Activated CD4-positive, CD25-positive, alpha-beta regulatory T cell treated with anti-CD3 and anti-CD28 coated beads, Interleukin-2, amount 50 U/mL, for 16 hours (primary cell): Measurements from ENCODE around the gene TBKBP1.
"Not testable (repeated sequence)": the region's sequence is repeated elsewhere in the genome, so short reads cannot be mapped to it uniquely, and the experiment has no call there.

Experiments
- DNase-seq: peaks from one replicate; pipeline ENCODE4 v3.0.0-alpha.2; 2020; ENCODE audit warnings: low read depth, low spot score

TBKBP1 gene

DNA sequence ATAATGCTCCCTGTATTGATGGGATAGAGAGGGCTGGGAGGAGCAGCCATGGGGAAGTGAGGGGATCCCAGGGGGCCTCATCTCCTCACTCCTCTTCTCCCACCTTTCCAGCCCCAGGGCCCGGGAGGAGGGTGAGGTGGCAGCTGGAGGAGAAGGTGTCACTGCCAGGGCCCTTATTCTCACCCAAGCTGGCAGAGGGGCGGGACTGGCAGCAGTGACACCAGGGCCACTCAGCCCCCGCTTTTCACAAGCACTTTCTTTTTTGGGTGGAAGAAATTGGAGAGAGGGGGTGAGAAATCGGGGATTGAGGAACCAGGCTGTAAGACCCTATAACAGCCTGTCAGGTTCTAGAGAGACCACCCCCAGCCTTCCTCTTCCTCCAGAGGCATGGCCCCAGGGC is 36.7 kb downstream of the TBKBP1 start:
- DNase-seq: no peak

GRCh38 chr17:47731396-47731795 is 37.4 kb downstream of the TBKBP1 start:
- no peak for DNase-seq

DNA sequence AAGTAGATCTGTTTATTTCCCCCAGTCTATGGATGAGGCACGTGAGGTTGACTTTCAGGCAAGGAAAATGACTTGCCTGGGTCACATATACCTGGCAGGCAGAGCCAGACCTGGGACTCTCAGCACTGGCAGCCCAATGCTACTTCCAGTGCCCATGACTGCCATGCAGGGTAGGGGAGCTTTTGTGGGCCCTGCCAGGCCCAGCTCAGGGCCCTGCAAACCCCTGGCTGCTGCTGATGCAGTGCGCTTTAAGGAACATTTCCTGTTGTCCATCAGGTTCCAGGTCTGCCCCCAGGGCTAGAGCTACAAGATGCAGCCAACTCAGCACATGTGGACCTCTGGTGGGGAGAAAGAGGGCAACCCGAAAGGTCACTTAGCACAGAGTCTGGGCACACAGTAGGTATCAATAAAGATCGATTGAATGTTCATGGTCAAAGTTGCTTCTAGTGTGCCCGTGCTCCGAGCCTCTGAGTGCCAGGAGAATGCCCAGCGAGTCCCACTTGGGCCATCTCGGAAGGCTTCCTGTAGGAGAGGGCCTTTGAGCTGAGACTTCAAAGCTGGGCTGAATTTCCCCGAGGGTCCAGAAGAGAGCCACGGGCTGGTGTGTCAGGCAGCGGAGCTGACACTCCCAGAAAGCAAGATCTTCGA is 38.6 kb downstream of the TBKBP1 start:
- DNase-seq: no peak

- DNase-seq: peak; percentile 78
These were observed 39.2 kb downstream of the TBKBP1 start, which contains the start of gene TBX21 for GRCh38 chr17:47733047-47733673. TSS of gene TBX21 (plus strand) at chr17:47733236. CDS start at chr17:47733455, 219 bp downstream.

DNA sequence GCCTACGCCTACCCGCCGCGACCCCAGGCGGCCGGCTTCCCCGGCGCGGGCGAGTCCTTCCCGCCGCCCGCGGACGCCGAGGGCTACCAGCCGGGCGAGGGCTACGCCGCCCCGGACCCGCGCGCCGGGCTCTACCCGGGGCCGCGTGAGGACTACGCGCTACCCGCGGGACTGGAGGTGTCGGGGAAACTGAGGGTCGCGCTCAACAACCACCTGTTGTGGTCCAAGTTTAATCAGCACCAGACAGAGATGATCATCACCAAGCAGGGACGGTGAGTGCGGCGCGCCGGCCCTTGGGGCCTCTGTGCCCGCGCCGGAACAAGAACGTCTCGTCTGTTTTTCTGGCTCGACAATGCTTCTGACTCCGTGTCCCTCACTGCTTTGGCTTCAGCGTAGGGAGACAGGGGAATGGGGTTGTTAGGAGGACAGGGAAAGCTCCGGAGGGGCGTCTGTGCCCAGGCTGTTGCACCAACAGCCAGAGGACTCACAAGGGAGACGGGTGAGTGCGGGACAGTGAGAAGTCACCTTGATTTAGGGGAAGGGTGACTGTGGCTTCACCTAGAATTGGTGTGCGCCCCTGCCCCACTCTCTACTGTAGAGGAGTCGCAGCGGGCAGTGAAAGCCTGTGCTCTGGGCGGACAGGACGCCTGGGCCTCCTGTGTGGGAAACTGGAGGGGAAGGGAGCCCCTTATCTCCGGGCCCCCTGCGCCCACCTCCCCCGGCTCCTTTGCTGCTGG is 39.9 kb downstream of the TBKBP1 start:
- no peak for DNase-seq

DNA sequence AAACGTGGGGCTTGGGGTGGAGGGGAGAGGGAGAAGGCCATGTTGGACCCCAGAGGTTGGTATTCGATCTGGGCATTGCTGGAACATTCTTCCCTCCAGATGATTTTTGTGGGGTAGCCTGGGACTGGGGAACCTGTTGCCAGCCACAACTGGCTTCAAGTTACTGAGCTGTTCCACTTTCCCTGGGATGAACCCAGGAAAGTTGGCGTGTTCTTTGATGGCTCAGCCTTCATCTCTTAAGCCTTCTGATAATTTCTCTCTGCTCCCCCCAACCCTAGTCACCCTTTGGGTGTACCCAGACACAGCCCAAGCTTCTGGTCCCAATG is 41.1 kb downstream of the TBKBP1 start:
- DNase-seq: no peak

GRCh38 chr17:47735536-47736011 is 41.6 kb downstream of the TBKBP1 start:
- no peak for DNase-seq

DNA sequence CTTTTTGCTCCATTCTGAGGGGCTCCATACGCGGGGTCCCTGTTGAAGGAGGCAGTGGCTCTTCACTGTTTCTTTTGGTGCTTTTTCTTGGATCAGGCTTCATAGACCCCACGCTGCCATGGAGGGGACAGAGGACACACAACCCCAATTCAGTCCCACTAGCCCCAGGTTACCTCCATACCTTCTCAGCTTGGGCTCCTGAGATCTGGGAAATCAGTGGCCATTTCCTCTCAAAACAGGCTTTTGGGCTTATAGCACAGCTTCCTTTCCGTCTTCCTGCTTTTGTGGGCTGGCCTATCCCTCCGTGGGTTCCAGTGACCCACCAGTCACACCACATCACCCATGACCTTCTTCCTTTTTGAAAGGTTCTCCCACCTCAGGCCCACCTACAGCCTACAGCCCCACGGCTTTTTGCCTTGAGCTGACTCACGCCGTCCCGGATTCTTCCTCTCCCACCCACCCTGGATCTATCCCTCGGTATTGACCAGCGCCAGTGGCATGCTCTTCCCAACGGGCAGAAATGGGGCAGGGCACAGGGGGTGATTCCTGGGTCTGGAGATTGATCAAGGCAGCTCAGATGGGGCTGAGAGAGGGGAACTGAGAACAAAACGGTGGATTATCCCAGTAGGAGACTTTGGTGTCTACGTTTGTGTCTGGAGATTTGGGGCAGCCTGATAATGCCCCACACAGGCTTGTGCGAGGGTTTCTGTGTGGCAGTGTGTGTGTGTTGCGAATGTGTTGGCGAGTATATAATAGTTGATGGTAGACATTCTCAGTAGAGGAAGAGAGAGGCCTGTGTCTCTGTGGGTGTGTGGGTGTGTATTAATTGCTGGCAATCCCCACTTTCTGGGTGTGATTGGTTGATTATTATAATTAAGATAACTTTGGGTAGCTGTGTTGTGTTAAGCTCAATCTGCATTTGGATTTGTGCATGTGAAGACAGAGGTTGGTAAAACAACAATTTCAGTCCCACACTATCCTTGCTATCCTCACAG is 42.8 kb downstream of the TBKBP1 start:
- no peak for DNase-seq

DNA sequence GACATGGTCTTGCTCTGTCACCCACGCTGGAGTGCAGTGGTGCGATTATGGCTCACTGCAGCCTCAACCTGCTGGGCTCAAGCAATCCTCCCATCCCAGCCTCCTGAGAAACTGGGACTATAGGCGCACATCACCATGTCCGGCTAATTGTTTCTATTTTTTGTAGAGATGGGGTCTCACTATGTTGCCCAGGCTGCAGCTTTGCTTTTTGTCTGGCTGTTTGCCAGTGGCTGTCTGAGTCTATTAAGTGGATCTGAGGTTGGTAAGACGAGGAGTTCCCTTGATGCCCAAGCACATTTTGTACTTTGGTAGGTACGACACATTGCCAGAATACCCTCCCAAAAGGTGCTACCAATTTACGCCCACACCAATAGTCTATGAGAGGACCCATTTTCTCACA is 44.2 kb downstream of the TBKBP1 start:
- DNase-seq: no peak

GRCh38 chr17:47739150-47739549 is 45.2 kb downstream of the TBKBP1 start:
- no peak for DNase-seq

- DNase-seq: not testable (repeated sequence)
These were observed 46.0 kb downstream of the TBKBP1 start for GRCh38 chr17:47739945-47740344.

DNA sequence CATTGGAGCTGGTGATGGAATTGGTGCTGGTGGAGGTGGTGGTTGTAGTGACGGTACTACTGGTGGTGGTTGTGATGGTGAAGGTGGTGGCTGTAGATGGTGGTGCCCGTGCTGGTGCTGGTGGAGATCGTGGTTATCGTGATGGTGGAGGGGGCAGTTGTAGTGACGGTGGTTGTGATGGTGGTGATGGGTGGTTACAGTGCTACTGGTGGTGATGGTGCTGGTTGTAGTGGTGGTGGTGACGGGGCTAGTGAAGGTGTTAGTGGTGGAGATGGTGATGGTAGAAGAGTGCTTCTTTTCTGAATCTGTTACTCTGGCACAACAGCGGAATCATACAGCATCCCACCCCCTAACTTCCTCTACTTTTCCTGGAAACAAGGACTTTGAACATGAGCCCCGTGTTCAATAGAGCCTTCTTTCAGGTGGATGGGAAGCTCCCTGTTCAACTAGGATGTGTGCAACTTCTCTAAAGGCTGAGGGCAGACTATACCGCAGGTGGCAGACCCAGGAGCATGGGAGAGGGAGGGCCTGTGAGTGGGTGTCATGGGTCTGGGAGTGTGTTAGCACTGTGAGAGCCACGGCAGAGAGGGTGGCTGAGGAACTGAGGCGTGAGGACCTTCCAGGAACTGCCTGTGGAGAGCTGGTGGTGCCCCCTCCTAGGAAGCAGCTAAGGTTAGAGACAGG is 47.3 kb downstream of the TBKBP1 start:
- no peak for DNase-seq

GRCh38 chr17:47741793-47742145 is 47.8 kb downstream of the TBKBP1 start:
- DNase-seq: no peak

- DNase-seq: no peak
These were observed 48.6 kb downstream of the TBKBP1 start for GRCh38 chr17:47742319-47743181.

- no peak for DNase-seq
These were observed 50.4 kb downstream of the TBKBP1 start for GRCh38 chr17:47744168-47745036.

DNA sequence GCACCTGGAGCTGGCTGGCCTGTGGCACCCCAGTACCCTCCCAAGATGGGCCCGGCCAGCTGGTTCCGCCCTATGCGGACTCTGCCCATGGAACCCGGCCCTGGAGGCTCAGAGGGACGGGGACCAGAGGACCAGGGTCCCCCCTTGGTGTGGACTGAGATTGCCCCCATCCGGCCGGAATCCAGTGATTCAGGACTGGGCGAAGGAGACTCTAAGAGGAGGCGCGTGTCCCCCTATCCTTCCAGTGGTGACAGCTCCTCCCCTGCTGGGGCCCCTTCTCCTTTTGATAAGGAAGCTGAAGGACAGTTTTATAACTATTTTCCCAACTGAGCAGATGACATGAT is 51.0 kb downstream of the TBKBP1 start:
- no peak for DNase-seq

DNA sequence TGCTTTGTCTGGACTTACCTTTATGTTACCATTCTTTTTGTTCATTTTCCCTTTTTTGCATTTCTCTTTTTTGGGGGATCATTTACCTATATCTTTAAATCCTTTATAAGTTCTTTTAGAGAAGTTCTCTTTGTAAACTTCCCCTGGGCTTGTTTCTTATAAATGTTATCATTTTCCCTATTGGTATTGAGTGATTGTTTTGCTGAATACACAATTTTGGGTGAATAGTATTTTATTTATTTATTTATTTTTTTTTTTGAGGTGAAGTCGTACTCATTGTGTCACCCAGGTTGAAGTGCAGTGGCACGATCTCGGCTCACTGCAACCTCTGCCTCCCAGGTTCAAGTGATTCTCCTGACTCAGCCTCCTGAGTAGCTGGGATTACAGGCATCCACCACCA is 57.5 kb downstream of the TBKBP1 start:
- no peak for DNase-seq

DNA sequence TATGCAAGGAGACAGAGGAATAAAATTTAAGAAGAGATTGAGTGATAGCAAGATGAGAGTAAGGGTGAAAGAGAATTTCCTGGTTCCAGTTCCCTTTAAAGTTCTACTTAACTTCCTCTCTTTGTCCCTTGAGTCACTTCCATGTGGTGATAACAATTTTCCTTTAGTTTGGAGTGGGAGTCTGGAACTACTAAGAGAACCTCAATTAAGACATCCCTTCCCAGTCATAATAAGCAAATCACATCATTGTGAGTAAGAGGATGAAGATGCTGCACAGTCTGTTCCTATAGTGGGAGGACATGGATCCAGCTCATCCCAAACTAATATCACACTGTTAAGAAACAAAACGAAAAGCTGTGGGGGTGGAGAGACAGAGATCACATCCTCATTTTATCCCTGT is 63.4 kb downstream of the TBKBP1 start:
- DNase-seq: no peak

- DNase-seq: no peak
These were observed 66.6 kb downstream of the TBKBP1 start for GRCh38 chr17:47760409-47761140.
